Smooth muscle cell (in vitro differentiated cells): ENCODE measurements around the gene SH3GLB2. TPM values are rescaled to one million over a fixed set of nuclear protein-coding genes. Genes with fewer than 3 reads are reported as not detected.

Experiments used
- DNase-seq: peaks from one replicate; lab custom pipeline; 2025; ENCODE audit not compliant: unreplicated experiment; lab: John Stamatoyannopoulos, UW
- H2AFZ ChIP-seq: fragments of 200-600 bp; sonication (generic); 2 replicates; pipeline ENCODE4 v1.6.0; 2016; ENCODE audit warnings: antibody characterized with exemption, low read depth, mild to moderate bottlenecking
- H3F3A ChIP-seq: fragments of 200-600 bp; sonication (generic); 2 replicates; pipeline ENCODE4 v1.6.0; 2017; ENCODE audit warnings: antibody characterized with exemption, low read depth
- H3K27ac ChIP-seq: fragments of 200-600 bp; sonication (generic); 2 replicates; pipeline ENCODE4 v1.5.1; 2016; ENCODE audit warnings: low read depth, mild to moderate bottlenecking
- H3K27me3 ChIP-seq: fragments of 200-600 bp; sonication (generic); 2 replicates; pipeline ENCODE4 v1.6.1; 2016; ENCODE audit warnings: low read depth, mild to moderate bottlenecking
- H3K36me3 ChIP-seq: fragments of 200-600 bp; sonication (generic); 2 replicates; pipeline ENCODE4 v1.5.1; 2016; ENCODE audit warnings: low read depth
- H3K4me1 ChIP-seq: fragments of 200-600 bp; sonication (generic); 2 replicates; pipeline ENCODE4 v1.5.1; 2016; ENCODE audit warnings: low read depth
- H3K4me2 ChIP-seq: fragments of 200-600 bp; sonication (generic); 2 replicates; pipeline ENCODE4 v1.6.0; 2016; ENCODE audit warnings: mild to moderate bottlenecking
- H3K4me3 ChIP-seq: fragments of 200-600 bp; sonication (generic); 2 replicates; pipeline ENCODE4 v1.5.1; 2016; ENCODE audit warnings: mild to moderate bottlenecking
- H3K79me2 ChIP-seq: fragments of 200-600 bp; sonication (generic); 2 replicates; pipeline ENCODE4 v1.6.0; 2016; ENCODE audit warnings: low read depth, mild to moderate bottlenecking
- H3K9ac ChIP-seq: fragments of 200-600 bp; sonication (generic); 2 replicates; pipeline ENCODE4 v1.6.0; 2016; ENCODE audit warnings: low read depth
- H3K9me3 ChIP-seq: fragments of 200-600 bp; sonication (generic); replicated peaks from 2 replicates; pipeline ENCODE4 v1.5.1; 2016; ENCODE audit warnings: low read depth
- H4K20me1 ChIP-seq: fragments of 200-600 bp; sonication (generic); 2 replicates; pipeline ENCODE4 v1.6.0; 2016; ENCODE audit warnings: low read depth
- CTCF ChIP-seq: fragments of 200-600 bp; sonication (generic); IDR thresholded peaks from 2 replicates; pipeline ENCODE4 v1.5.1; 2017; ENCODE audit warnings: borderline replicate concordance, mild to moderate bottlenecking, antibody characterized with exemption; ENCODE audit not compliant: insufficient read depth, poor library complexity, severe bottlenecking
- WGBS: methylation state at CpG from one replicate; pipeline ENCODE4 v1.1.7; 2016; ENCODE audit warnings: low lambda C conversion rate; 5-methylcytosine and 5-hydroxymethylcytosine counted together
- polyA plus RNA-seq: library from polyadenylated mRNA; unstranded; fragments of >200 nt; fragmentation: Nextera tagmentation; extraction: Ambion mirVana; gene quantifications from 2 replicates; pipeline ENCODE4 v1.2.1, GENCODE V29; 2016
- total RNA-seq: library from RNA; depleted of rRNA; stranded (reverse); fragments of >200 nt; gene quantifications from 2 replicates; pipeline ENCODE4 v1.2.3, GENCODE V29; 2014

The SH3GLB2 gene
- total and polyA plus RNA-seq, 2 experiments from 2014 or later = 31.9 to 44.8 TPM

- H3K27me3 ChIP-seq = no peaks in the 10 kb centered on the region
- H3K79me2 ChIP-seq = no peaks in the 10 kb centered on the region
- no peaks in the 10 kb centered on the region for H3K4me1 ChIP-seq
- H2AFZ ChIP-seq = no peak overlapping the region
- no peaks in the 10 kb centered on the region for H3F3A ChIP-seq
- 89% methylated on average over 8 of the region's 8 CpGs for WGBS
- no peaks in the 10 kb centered on the region for H3K36me3 ChIP-seq
- no peak for TF ChIP-seq CTCF
- no peak overlapping the region for H3K4me3 ChIP-seq
- no peak overlapping the region for H3K27ac ChIP-seq
- no peak for DNase-seq
- H3K9me3 ChIP-seq = no peaks in the 10 kb centered on the region
- H4K20me1 ChIP-seq = no peaks in the 10 kb centered on the region
- H3K4me2 ChIP-seq = no peak overlapping the region
- no peak overlapping the region for H3K9ac ChIP-seq
Observed at GRCh38 chr9:129052592-129052991, 24.5 kb upstream of the SH3GLB2 start.

- H4K20me1 ChIP-seq = no peaks in the 10 kb centered on the region
- peaks cover 25% of the 10 kb centered on the region for H3K79me2 ChIP-seq
- H3K9me3 ChIP-seq = no peaks in the 10 kb centered on the region
- WGBS = 96% methylated on average over 16 of the region's 16 CpGs
- no peak overlapping the region for H3K4me2 ChIP-seq
- H3K9ac ChIP-seq = no peak overlapping the region
- no peak overlapping the region for H2AFZ ChIP-seq
- no peaks in the 10 kb centered on the region for H3F3A ChIP-seq
- peaks cover 8% of the 10 kb centered on the region for H3K4me1 ChIP-seq
- H3K27ac ChIP-seq = no peak overlapping the region
- no peaks in the 10 kb centered on the region for H3K36me3 ChIP-seq
- no peak for DNase-seq
- no peak for TF ChIP-seq CTCF
- H3K4me3 ChIP-seq = no peak overlapping the region
- H3K27me3 ChIP-seq = no peaks in the 10 kb centered on the region
Observed at GRCh38 chr9:129042016-129042415, 13.9 kb upstream of the SH3GLB2 start.

GRCh38 chr9:129040113-129040643, 12.0 kb upstream of the SH3GLB2 start:
- Histone ChIP-seq H3K27ac (no peak overlapping the region), H3K79me2 (peaks cover 27% of the 10 kb centered on the region), H3K4me2 (no peak overlapping the region), H3K4me1 (peaks cover 8% of the 10 kb centered on the region), H2AFZ (no peak overlapping the region), H3F3A (no peaks in the 10 kb centered on the region), H3K4me3 (no peak overlapping the region), H4K20me1 (no peaks in the 10 kb centered on the region), H3K27me3 (no peaks in the 10 kb centered on the region), H3K9ac (no peak overlapping the region), H3K9me3 (no peaks in the 10 kb centered on the region), H3K36me3 (no peaks in the 10 kb centered on the region)
- no peak for DNase-seq
- 93% methylated on average over 12 of the region's 12 CpGs for WGBS
- no peak for TF ChIP-seq CTCF

GRCh38 chr9:129038109-129038852, 10.2 kb upstream of the SH3GLB2 start:
- Histone ChIP-seq H3K9me3 (no peaks in the 10 kb centered on the region), H3K27me3 (no peaks in the 10 kb centered on the region), H3K4me1 (peaks cover 8% of the 10 kb centered on the region), H3K4me2 (no peak overlapping the region), H2AFZ (no peak overlapping the region), H3K4me3 (no peak overlapping the region), H3K9ac (no peak overlapping the region), H4K20me1 (no peaks in the 10 kb centered on the region), H3K36me3 (no peaks in the 10 kb centered on the region), H3F3A (no peaks in the 10 kb centered on the region), H3K79me2 (peaks cover 27% of the 10 kb centered on the region), H3K27ac (no peak overlapping the region)
- TF ChIP-seq CTCF = no peak
- DNase-seq = no peak
- 95% methylated on average over 6 of the region's 8 CpGs for WGBS
